T-helper 2 cell (primary cell): ENCODE data around the gene IFRD1.
"Not testable (repeated sequence)": the region's sequence is repeated elsewhere in the genome, so short reads cannot be mapped to it uniquely, and the experiment has no call there.

Source experiments
- DNase-seq, 5 experiments: peaks; one replicate each; pipeline versions ENCODE4 v3.0.0 to v3.0.0-alpha.2; 2012 to 2022

IFRD1 gene

DNA sequence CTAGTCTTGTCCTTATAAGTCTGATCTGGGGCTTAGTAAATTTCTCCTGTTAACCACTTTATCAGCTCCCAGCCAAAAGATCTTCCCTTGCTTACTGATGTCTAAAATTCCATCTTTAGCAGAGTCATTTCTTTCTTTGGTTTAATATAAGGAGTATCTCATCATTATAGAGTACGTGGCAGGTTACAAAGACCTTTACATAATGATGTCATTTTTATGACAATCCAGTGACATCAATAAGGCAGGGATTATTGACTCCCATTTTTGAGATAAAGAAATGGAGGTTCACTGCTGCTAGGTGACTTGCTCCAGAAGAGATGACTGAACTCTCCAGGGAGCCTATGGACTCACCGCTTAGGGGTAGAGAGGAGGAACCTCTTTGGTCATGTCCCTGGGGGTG is 8.1 kb upstream of the IFRD1 start:
- no peak for DNase-seq

DNA sequence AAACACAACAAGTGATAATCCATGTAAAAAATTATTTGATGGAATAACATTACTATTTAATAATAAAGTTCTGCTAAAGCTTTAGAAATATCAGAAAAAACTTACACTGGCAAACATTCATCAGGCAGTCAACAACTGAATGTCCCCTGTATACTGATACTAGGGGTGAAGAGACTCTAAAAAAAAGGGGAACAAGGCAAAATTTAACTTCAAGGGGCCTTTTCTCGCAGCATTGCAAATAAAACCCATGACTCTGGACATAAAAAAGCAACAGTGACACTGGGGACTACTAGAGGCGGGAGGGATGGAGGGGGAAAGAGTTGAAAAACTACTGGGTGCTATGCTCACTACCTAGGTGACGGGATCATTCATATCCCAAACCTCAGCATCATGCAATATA is 5.8 kb upstream of the IFRD1 start:
- DNase-seq: no peak

DNA sequence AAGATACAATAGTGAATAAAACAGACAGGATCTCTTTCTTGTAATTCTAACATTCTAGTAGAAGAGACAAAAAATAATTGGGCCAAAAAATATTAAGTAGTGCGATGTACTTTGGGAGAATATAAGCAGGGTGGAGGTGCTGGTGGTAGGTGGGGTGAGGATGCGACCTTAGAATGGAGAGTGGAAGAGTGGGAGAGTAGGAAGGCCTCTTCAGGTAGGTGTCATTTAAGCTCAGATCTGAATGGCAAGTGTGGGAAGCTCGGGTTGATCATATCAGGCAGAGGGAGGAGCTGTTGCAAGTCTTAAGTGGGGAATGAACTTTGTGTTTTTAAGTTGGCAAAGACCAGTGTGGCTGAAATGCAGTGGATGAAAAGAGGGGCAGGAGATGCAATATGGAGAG is 3.8 kb upstream of the IFRD1 start:
- no peak for DNase-seq

DNA sequence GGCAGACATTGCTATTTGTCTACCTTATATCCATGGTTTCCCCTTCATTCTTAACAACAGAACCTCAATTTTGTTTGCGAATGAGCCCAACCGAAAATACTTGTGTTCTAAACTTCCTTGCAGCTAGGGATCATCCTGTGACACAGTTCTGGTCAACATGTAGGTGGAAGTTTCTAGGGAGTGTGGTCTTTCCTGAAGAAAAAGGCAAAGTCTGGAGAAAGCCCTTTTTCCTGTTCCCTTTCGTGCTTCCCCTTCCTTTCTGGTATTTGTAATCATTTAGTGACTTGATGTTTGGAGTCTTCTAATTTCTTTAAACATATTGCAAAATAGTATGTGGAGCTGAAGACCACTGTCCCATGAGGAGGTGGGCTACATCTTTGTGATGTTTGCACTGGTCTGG is 2.9 kb upstream of the IFRD1 start:
- DNase-seq: no peak

DNA sequence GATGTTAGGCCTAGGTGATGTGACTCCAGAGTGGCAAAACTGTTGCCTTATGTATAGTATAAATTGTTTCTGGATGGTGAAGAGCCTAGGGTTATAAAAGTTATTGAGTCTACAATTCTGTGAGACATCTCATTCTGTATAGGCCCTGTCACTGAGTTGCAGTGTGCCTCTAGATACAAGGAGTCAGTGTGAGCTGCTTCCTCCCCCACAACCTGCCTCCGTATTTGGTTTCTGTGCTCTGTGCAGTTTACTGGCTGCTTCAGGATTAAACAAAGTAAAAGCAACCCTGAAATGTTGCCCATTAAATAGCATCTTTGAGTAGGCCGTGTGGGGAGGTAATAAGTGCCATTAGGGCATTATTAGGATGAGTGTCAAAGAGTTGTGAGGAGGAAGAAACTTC is 1.9 kb upstream of the IFRD1 start:
- DNase-seq: no peak

DNA sequence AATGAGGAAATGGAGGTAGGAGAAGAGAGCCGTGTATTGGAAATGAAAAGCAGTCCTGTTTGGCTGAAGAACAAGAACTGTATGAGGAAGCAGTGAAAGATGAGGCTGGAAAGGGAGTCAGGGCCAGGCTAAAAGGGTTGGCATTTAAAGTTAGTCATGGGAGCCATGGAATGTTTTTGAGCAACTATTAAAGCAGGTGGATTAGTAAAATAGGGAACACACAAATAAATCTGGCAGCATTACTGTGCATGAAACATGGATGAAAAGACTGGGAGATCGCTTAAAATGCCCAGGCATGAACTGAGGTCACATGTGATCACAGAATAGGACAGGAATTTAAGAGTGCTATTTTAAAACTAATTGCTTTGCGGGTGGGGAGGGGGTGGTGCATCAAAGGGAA is 1.4 kb upstream of the IFRD1 start:
- no peak for DNase-seq

DNA sequence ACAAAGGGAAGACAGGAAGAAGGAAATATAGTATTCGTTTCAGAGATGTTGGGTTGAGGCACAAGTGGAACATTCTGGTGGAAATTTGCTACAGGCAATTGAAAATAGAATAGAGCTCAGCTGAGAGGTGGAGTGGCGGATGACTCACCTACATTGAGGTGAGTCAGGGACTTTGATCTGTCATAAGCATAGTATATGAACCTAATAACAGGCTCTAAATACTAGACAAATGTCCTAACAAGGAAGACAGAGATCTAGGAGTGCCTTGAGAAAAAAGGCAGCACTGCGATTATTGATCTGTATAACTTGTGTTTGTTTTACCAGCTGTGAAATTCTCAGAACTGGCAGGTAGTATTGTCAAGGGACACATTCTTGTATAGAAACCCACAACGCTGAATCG is 907 bp upstream of the IFRD1 start:
- peak in 2 of 5 experiments; percentile 36 to 47 for DNase-seq

DNA sequence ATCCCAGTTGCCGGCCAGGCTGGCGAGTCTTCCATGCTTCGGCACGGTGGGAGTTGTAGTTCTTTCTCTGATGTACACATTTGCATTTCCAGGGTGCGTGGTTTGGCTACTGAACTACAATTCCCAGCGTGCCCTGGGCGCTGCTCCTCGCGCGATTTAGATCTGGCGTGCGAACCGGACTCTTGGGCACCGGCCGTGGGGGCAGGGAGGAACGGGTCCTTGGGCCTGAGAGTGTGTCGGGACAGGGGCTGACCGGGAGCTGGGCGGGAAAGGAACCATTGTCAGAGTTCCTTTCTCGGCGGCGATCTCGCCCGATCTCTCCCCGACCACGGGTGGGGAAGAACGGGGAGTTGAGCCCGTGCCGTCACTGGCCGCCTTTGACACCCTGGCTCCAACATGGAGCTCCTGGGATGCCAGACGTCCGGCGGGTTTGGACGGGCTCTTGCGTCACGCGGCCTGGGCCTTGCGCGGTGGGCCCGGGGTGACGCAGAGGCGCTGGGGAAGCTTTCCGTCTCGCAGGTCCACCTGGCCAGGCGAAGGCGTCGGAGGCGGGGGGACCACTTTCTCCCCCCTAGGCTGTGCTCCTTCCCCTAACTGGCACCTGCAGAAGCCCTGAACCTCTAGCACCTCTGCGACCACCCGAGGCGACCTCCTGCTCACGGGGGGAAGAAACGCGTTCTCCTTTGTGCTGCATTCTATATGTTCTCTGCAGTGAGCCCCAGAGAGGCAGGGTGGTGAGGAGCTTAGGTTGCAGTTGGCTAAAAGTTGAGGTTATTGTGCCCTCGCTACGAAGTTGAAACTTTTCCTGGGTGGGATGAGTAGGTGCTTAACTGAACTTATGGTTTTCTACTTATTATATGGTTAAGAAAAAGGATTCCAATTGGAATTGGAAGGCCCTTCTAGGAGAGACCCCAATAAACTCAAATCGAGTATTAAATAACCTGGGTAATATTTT is 824 bp downstream of the IFRD1 start:
- peak; percentile 48 to 97 (median 77) for DNase-seq

DNA sequence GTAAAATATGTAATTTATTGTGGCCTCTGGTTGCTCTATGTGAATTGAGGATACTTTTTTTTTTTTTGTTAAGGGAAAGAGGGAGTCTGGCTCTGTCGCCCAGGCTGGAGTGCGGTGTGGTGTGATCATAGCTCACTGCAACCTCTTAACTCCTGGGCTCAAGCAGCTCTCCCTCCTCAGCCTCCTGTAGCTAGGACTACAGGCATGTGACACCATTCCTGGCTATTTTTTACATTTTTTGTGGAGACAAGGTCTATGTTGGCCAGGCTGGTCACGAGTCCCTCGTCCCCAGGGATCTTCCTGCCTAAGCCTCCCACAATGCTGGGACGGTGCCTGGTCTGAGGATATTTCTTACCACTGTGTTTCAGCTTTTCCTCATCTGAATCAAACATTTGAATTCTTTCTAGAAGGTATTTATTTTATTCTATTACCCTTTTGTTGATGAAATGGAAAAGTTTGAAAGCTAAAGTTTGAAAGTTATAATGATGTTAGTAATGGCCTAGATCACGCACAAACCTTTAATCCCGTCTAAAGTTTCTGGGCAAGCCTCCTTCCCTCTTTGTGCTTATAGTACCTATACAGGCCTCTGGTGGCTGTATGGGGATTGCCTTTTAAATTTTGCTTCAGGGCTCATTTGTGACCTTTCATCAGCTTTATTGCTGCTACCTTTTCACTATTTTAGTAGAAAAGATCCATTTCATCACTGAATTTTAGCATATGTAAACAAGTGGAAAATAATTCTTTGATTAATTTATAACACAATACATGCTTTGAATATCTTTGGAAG is 2.0 kb downstream of the IFRD1 start:
- peak in 1 of 5 experiments; percentile 23 for DNase-seq

DNA sequence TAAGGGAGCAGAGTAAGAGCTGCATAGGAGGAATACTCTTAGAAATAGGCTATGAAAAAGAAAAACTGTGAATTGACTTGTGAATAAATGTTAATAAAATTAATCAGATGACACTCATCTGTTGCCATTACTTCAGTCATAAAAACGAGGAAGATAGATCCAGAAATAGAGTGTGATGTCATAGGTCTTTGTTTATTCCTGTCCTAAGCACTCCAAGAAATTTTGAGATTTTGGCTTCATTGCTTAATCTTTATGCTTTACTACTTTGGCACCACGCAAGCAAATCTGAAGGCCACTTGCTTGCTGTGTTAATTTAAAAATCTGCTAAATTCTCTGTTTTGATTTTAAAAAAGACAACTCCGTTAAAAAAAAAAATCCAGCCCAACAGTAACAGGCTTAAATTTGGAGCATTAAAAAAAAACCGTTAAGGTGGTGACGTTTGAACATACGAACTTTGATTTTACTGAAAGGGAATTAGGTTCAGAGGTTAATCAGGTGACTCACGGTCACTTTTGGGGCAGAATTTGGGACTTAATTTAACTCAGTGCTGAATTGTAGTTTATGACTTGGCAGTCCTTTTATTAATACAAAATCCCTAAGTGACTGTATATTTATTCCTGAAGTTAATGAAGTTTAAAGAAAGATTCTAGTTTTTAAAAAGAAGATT is 3.4 kb downstream of the IFRD1 start:
- DNase-seq: no peak

DNA sequence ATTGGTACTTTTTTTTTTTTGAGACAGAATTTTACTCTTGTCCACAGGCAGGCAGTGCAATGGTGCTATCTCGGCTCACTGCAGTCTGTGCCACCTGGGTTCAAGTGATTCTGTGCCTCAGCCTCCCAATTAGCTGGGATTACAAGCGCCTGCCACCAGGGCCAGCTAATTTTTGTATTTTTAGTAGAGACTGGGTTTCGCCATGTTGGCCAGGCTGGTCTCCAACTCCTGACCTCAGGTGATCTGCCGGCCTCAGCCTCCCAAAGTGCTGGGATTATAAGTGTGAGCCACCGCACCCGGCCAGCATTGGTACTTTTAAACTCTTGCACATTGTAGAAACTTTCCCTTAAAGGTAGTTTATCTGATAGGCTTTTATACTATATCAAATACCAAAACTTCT is 3.9 kb downstream of the IFRD1 start:
- DNase-seq: not testable (repeated sequence)

DNA sequence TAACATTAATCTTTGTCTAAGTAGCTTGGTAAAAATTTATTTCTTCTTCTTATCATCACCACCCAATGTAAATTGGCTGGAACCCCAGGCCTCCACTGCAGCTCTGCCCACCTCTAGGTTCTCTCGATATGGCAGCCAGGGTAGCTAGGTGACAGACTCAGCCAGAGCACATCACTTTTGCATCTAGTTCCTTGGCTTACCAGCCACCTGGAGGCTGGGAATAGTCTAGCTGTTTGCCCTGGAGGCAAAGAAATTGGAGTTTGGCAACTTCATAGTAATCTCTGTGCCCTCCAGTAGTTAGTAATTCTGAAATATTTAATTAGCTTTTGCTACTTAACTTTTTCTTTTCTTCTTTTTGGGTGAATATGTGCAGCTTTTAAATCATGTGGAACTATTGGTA is 9.4 kb downstream of the IFRD1 start:
- DNase-seq: no peak

DNA sequence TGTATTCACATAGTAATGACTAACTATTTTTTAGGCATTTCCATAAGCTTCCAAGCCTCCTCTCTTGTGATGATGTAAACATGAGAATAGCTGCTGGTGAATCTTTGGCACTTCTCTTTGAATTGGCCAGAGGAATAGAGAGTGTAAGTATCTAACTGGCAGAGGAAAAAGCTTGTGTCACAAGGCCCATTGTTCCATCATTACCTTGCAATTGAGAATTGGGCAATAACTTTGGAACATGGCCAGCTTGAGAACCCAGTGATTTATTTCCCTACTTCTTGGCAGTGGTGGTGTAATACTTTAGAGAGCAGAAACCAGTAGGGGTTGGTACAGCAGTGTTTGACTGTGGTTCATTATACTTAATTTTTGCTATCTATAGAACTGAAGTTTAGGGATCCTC is 12.0 kb downstream of the IFRD1 start:
- no peak for DNase-seq

DNA sequence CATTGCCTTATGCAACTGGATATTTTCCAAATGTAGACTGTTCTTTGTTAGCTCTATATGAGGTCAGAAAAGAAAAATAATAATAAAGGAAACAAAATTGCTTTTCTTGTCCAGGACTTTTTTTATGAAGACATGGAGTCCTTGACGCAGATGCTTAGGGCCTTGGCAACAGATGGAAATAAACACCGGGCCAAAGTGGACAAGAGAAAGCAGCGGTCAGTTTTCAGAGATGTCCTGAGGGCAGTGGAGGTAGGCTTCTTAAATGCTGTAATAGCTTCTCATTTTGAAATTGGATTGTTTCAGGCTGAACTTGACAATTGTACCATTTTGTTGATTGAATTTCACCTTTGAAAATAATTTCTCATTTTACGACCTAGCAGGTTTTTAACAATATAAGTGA is 17.6 kb downstream of the IFRD1 start:
- DNase-seq: no peak

DNA sequence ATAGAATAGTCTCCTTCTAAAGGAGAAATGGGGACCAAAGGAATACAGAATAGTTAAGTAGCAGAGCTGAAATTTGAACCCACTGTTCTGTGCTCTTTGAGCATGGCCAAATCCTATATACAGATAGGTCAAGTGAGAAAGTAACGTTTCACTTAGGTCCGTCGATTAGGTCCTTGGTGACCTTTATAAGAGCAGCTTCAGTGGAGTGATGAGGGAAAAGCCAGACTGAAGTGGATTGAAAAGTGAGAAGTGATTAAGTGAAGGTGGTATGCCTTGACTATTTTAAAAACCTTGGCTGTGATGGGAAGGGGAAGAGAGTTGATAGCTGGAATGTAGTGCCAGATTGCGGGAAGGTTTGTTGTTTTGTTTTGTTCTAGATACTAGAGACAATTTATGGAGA is 19.9 kb downstream of the IFRD1 start:
- DNase-seq: no peak

DNA sequence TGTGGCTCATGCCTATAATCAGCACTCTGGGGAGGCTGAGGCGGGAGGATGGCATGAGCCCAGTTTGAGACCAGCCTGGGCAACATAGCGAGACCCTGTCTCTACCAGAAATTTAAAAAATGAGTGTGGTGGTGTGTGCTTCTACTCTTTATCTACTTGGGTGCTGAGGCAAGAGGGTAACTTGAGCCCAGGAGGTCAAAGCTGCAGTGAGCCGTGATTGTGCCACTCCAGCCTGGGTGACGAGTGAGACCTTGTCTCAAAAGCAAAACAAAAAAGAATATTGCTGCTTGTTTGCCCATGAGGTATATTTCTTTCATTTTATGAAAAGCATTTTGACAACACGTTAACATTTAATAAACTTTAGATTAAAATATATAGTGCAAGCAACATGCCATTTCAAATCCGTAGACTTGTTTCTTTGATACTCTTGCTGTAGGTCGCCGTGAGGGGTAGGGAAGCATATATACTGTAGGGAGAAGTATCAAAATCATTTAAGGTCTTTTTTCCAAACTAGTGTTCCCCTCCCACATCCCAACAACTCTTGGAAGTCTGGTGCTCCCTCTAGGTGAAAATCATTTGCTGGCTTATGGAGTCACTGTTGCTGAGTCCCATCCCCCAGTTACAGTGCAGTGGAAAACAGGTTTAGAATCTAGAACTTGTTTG is 26.3 kb downstream of the IFRD1 start:
- no peak for DNase-seq

DNA sequence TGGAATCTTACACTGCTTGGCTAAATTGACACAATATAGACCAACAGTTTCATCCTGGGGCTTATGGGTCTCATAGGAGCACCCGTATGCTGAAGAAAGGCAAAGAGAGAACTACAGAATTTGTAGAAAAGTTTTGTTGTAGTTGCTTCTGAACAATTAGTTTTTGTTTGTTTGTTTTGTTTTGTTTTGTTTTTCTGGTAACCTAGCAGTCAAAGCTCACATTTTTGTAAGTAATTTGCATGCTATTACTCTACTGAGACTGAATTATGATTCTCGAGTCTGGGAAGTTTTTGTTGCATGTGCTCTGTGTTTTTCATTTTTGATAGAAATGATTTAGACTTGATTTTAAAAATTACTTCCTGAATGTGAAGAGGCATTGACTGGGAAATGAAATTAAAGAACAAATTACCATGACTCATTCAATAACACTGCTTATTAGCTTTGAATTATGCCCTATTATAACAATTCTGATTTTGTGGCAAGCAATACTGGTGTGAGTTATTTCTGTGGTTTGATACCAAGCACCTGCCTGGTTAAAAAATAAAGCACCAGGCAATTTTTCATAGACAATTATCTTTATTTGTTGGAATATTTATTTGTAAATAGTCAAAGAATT is 31.0 kb downstream of the IFRD1 start:
- DNase-seq: no peak

DNA sequence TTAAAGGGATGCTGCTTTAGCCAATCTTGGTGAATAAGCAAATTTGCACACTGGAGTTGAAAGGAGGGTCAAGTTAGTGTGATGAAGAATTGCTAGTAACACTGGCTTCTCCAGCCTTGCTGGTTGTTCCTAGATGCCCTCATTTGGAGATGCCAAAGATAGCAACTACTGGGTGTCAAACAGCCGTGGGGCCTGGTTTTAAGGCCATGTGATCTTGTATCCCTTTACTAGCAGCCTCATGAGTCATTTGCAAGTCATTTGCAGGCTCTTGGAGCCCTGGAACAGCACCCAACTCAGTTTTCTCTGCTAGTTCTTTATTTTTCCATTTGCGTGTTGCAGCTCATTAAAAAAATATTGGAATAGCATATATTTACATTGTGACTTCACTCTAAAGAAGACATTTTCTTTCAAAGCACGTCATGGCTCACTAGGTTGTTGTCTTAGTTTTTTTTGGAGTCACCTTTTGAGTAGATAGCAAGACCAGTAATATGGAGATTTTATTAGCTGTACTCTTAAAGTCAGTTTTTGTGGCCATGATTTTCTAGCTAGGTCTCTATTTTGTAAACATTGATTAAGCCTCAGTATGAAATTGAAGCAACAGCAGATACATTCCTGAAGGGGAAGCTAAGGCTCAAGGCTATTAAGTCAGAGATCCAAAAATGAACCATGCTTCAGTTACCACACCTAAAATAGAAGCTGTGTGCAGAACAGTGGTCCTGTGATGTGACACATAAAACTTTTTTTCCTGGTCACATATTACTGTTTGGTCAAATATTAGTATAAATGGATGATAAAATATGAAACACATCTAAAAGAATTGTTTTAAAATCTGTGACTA is 31.8 kb downstream of the IFRD1 start:
- DNase-seq: no peak

DNA sequence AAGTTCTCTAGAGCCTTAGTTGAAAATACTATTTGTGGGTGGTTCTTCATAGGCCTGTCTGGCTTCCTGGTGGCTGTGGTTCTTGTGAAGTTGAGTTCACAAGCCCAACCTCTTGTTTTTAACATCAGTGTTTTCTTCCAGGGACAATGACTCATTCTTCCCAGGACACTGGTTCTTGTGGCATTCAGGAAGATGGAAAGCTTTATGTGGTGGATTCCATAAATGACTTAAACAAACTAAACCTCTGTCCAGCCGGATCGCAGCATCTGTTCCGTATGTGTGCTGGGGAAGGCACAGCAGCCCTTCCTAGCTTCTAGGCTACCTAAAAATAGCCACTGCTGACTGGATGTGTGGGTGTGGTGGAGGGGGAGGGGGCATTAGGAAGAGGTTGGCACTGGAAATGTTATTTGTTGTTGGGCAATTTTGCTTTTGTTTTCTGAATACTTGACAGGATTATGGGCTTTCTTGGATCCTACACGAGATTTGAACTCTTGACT is 34.5 kb downstream of the IFRD1 start:
- no peak for DNase-seq

DNA sequence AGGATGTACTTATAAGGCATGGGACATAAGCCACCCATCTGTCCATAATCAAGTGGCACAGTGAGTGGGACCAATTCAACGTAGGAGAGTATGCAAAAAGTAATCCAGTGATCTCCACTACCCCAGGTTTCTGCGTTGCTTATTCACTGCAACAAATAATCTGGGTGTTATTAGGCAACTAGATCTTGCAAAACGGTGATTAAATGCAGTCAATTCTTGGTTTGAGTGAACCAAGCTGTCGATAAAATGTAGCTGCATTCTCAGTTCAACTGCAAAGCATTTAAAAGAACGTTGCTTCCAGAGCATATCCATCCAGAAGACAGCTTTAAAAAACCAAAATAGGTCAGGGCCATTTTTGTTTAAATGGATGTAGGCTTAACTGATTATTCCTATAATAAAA is 35.5 kb downstream of the IFRD1 start:
- no peak for DNase-seq
